GM19193 (cell line): ENCODE results near the gene SPATS2L.

Experiments
- POLR2A ChIP-seq: IDR thresholded peaks from 4 replicates; pipeline ENCODE4 v1.6.1; 2011; ENCODE audit not compliant: insufficient read depth, insufficient read length; ENCODE audit errors: extremely low read depth

SPATS2L gene

DNA sequence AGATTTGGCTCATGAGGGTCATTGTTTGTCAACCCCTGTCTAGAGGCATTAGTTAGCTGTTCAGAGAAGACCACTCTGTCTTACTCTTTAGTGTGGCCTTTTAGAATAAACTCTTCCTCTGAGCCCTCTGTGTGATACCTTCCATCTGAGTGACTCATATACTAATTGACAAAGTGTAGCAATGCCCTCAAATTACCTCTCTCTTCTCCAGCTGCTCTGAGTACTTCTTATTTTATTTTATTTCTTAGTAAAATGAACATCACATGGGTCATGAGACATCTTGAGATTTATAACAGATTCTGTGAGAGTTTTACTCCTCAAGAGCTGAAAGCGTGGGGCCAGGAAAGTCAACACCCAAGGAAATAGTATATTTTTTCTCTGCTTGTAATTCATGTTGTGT, 136.0 kb downstream of the SPATS2L start:
- TF ChIP-seq POLR2A, result no peak

GRCh38 chr2:200443376-200443775, 136.9 kb downstream of the SPATS2L start:
- no peak for TF ChIP-seq POLR2A

GRCh38 chr2:200443916-200444315, 137.4 kb downstream of the SPATS2L start:
- TF ChIP-seq POLR2A, result no peak

- no peak for TF ChIP-seq POLR2A
Observed at GRCh38 chr2:200444530-200444929, 138.0 kb downstream of the SPATS2L start.

GRCh38 chr2:200445284-200445683, 138.8 kb downstream of the SPATS2L start:
- TF ChIP-seq POLR2A, result no peak

GRCh38 chr2:200446612-200447011, 140.1 kb downstream of the SPATS2L start:
- no peak for TF ChIP-seq POLR2A

- no peak for TF ChIP-seq POLR2A
Observed at GRCh38 chr2:200447139-200447855, 140.8 kb downstream of the SPATS2L start.

DNA sequence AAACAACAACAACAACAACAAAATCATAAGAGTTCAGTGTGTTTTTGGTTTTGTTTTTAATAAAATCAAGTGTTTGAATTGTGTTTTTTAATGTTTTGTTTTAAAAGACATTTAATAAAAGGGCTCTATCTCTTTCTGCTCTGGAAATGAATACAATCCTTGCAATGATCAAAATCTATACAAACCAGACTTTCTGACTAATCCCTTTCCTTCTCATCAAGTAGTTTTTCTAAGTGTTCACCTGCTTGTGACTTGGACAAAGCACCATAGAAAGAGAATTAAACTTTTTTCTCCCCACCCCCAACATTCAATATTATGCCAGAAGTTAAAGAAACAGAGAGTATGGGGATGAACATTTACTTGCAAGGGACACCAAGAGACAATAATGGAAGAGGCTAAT, 142.0 kb downstream of the SPATS2L start:
- no peak for TF ChIP-seq POLR2A

- TF ChIP-seq POLR2A, result no peak
Observed at GRCh38 chr2:200449149-200449548, 142.7 kb downstream of the SPATS2L start.

DNA sequence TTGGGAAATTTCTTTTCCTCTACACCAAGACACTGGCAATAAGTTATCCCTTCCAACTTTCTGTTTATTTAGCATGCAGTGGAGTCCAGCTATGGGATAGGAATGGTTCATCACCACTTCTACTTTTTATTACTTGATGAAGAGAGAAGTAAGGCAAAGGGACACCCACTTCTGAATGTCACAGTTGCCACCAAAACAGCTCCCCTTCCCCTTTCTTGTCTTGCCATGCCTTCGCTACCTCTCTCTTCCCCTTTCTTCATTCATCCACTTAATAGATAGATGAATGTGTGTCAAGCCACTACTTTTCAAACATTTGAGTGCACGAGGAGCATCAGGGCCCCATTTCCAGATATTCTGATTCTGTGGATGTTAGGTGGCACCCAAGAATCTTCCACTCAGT, 143.8 kb downstream of the SPATS2L start:
- no peak for TF ChIP-seq POLR2A

GRCh38 chr2:200451511-200451910, 145.0 kb downstream of the SPATS2L start:
- TF ChIP-seq POLR2A, result no peak

DNA sequence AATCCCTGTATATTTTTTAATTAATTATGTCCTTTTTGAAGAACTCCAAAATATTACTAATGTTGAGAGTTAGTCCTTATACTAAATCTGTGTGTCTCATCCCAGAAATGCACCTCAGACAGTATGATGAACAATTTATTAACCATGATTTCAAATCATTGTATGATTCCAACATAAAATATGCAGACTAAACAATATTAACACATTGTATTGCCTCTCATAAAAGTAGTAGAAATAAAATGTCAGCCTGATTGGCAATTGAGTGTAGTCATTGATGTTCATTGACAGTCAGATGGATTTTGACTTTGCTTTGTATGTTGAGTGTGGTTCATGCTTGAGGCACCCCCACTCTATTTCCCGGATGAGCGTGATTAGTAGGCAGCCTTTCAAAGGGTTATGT, 145.9 kb downstream of the SPATS2L start:
- TF ChIP-seq POLR2A, result no peak

DNA sequence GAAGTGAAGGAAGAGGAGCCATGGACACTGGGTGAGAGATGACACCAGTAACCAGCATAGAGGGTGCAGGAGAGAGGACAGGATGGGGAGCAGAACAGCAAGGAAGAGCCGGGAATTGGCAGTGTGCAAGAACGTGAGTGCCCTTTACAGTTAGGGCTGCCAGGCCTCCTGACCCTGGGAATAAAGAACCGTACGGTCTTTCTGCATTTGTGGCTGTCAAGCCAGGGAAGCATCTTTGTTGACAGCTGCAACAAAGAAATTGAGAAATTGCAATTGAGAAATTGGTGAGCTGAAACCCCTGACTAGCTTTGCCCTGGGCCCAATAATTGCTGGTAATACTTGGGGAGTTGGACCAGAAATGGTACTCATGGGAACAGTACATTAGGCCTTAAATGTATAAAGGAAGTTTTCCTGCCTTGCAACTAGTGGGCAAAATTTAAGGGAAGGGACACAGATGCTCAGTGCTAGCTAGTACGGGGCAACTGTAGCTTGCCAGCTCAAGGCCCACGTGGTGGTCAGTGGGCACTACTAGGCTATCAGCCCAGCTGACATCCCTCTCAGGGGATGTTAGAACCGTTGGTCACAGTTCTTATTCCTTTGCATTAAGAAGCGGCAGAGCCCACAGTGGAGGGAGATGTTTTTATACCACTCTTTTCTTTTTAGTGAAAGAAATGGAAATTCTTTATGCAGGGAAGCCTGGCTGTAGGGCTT, 146.8 kb downstream of the SPATS2L start:
- no peak for TF ChIP-seq POLR2A

GRCh38 chr2:200453853-200454534, 147.5 kb downstream of the SPATS2L start:
- TF ChIP-seq POLR2A, result no peak

DNA sequence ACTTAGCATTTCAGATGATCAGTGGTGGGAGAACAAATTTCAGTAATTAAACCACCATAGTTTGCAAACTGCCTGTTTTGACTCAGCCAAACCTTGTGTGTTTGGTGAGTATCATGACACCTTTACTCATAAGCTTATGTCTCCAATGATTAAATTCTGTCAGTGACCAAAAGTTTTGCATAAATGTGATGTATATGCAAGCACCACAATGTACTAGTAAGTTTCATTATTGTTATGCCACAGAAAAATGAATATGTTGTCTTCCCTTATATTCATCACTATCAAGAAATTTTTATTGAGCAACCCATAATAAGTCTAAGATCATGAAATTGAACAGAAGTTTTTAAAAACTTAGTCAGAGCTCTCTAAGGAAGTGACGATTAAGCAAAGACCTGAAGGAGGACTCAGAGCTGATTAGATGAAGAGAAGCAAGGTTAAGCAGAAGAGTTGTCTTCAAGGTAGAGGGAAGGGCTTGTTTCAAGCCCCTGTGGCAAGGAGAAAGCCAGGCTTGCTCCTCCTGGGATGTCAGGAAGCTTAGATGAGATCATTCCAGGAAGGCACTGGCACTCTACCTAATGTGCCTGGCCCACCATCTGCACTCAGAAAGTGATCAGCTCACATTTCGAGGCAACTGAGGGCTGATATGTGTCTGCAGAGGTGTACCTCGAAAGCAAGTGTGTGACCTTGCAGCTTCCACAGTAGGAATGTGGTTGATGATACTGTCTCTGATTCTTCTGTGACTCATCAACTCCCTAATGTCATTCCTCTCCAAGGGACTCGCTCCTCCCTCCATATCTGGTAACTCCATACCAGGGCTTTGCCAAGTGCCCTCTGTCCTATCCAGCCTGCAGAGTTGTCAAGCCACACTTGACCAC, 148.7 kb downstream of the SPATS2L start:
- TF ChIP-seq POLR2A, result no peak

- TF ChIP-seq POLR2A, result no peak
Observed at GRCh38 chr2:200455958-200456421, 149.5 kb downstream of the SPATS2L start.

- no peak for TF ChIP-seq POLR2A
Observed at GRCh38 chr2:200456567-200456966, 150.1 kb downstream of the SPATS2L start.
